ENCODE results near the gene HENMT1.
"Not testable (repeated sequence)": the region's sequence is repeated elsewhere in the genome, so short reads cannot be mapped to it uniquely, and the experiment has no call there.

HENMT1 gene

GRCh38 chr1:108661030-108661609, at the start of gene HENMT1:
Gene HENMT1 (minus strand): TSS chr1:108661093. CDS start chr1:108659884, 1,209 bp downstream.
- peak; percentile 49 for DNase-seq (ENCODE audit: low read depth, low spot score)

DNA sequence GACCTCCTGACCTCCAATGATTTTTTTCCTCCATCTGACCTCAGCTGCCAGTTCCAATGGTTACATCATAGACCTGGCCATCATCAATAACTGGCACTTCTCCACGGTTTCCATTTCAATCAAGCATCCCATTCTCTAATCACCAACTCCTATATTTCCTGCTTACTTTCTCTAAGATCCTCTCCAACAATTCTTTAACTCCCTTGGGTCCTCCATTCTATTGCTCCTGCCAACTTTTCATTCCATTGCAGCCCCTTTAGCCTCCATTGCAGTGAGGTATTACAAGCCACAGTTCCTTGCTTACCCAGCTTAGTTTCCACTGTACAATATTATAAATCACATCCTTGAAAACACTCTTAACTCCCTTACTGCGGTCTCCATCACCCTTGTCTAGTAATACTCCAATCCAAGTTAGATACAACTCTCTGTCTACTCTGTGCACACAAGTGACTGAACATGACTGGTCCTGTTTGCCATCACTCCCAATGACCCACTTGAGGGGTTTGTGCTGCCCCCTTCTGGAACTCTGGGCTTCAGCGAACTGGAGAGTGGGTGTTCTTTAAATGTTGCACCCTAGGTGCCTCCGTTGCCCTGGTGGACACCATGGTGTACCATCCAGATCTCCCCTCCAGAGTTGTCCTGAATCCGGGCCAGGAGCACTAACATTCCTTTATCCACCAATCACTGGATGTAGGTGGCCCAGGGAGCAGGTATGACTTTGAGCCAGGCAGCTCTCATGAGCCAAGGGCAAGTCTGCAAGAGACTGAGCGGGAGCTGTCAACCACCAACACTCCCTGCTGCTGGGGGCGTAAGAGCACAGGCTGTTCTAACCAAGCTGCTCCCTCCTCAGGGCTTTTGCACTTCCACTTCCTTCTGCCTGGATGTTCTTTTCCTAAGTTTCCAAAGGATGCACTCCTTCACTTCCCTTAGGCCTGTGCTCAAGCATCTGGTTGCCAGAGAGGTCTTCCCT, 48.1 kb upstream of the HENMT1 start:
- DNase-seq (ENCODE audit: low read depth, low spot score): peak; percentile 33

DNA sequence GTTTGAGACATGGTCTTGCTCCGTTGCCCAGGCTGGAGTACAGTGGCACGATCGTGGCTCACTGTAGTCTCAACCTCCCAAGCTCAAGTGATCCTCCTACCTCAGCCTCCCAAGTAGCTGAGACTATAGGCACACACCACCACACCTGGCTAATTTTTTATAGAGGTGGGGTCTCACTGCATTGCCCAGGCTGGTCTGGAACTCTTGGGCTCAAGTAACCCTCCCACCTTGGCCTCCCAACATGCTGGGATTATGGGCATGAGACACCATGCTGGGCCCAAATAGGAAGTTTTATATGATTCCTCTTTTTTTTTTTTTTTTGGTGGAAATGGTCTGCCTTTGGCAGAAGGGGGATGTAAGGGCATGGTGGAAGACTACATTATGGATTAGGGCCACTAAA, 45.8 kb upstream of the HENMT1 start:
- no peak for DNase-seq (ENCODE audit: low read depth, low spot score)

- no peak for DNase-seq (ENCODE audit: low read depth, low spot score)
Measured at GRCh38 chr1:108704496-108704895, 43.6 kb upstream of the HENMT1 start.

GRCh38 chr1:108703939-108704338, 43.0 kb upstream of the HENMT1 start:
- no peak for DNase-seq (ENCODE audit: low read depth, low spot score)

GRCh38 chr1:108702109-108702508, 41.2 kb upstream of the HENMT1 start:
- not testable (repeated sequence) for DNase-seq (ENCODE audit: low read depth, low spot score)

- no peak for DNase-seq (ENCODE audit: low read depth, low spot score)
Measured at GRCh38 chr1:108701176-108701849, 40.4 kb upstream of the HENMT1 start.

DNA sequence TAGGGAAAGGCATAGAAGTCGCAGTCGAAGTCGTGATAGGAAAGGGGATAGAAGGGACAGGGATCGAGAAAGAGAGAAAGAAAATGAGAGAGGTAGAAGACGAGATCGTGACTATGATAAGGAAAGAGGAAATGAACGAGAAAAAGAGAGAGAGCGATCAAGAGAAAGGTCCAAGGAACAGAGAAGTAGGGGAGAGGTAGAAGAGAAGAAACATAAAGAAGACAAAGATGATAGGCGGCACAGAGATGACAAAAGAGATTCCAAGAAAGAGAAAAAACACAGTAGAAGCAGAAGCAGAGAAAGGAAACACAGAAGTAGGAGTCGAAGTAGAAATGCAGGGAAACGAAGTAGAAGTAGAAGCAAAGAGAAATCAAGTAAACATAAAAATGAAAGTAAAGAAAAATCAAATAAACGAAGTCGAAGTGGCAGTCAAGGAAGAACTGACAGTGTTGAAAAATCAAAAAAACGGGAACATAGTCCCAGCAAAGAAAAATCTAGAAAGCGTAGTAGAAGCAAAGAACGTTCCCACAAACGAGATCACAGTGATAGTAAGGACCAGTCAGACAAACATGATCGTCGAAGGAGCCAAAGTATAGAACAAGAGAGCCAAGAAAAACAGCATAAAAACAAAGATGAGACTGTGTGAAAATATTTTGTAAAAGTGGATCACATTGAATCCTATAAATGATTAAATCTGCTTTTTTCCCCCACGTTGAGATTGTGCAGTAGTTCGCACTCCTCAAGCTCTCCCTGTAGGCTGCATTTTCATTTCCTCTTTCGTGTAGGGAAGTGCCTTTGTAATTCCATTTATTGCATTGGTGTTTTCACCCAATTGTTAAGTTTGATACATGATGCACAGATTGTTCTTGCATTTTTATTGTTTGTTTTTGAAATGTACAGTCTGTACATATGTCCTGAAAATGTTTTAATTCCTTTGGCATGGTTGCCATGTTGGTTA, 38.8 kb upstream of the HENMT1 start:
- DNase-seq (ENCODE audit: low read depth, low spot score): no peak

GRCh38 chr1:108695535-108695934, 34.6 kb upstream of the HENMT1 start:
- no peak for DNase-seq (ENCODE audit: low read depth, low spot score)

GRCh38 chr1:108692724-108693655, 32.1 kb upstream of the HENMT1 start:
- peak; percentile 64 for DNase-seq (ENCODE audit: low read depth, low spot score)

DNA sequence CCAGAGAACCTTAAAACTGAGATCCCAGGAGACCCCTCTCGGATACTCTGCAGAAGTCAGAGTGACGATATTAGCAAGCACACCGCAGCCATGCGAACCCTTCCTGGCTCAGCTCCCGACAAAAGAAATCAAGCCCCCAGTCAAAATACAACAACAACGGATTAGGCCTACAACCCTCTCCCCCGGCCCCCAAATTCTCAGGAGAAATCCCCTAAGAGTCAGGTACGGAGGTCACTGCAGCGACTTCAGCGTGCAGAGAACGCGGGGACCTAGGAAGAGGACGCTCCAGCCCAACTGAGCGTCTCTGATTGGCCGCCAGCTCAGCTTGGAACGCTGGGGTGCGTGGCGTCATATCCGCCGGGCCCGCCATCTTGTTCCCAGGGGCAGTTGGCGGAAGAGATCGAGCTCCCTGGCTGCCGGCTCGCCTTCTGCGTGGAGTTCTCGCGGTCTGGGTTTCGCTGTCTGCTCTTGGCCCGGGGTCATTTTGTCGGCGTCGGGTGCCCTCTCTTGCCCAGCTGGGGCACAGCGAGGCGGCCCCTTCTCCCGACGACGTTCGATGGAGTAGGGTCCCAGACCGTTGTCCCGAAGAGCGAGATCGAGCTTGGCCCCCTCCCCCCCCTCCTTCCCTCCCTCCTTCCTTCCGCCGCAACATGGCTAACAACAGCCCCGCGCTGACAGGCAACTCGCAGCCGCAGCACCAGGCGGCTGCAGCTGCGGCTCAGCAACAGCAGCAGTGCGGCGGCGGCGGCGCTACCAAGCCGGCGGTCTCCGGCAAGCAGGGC, 31.2 kb upstream of the HENMT1 start, which contains the start of gene PRPF38B:
TSS of gene PRPF38B (plus strand) at position 369 of the 782 bp plus-strand sequence. CDS start at position 651, 282 bp downstream.
- DNase-seq (ENCODE audit: low read depth, low spot score): peak; percentile 88

DNA sequence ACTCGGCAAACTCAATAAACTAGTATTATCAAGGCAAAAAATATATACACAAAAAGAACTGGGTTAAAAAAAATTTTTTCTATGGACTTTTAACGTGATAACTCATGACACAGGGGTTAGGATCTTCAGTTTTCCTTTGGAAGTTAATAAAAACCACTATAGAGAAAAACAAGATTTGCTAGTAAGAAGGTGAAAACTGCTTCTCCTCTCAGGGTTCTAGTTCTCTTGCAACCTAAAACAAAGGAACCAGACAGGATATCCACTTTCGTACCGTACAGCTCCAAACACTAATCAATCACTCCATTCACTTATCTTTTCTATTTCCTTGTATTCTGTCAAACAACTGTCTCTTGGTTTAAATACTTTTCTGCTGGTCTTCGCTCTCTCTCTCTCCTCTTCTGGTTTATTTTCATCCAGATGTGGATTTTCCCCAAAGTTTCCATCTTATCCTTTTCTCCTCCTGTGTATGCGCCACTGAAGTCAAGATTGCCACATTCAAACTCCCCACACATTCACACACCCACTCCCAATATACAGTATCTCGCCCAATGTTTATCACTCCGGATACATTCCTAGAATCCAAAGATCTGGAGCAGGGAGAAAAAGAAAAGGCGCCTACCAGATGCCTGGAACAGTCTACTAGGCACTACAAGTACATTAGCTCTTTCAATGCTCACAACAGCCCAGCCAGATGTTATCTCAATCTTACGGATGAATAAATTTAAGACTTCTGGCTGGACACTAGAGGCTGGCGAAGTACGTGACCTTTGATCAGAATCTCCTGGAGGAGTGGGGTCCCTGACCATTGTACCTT, 30.4 kb upstream of the HENMT1 start:
- no peak for DNase-seq (ENCODE audit: low read depth, low spot score)

- DNase-seq (ENCODE audit: low read depth, low spot score): no peak
Measured at GRCh38 chr1:108686614-108687313, 25.9 kb upstream of the HENMT1 start.

DNA sequence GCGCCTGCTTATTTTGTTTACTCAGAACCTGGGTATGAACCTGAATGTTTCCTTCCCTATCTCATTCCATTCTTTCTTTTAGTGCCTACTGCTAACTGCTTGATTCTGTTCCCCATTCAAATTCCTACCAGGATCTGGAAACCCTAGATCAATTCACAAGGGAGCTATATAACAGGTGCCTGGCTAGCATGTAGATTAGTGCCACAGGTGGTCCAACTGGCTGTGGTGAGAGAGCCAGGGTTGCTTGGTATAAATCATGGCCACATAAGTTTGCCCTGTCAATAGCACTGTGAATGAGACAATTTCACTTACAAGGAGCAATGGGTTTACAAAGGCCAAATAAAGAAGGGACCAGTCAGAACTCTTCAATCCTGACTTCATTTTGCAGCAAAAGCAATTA, 24.6 kb upstream of the HENMT1 start:
- no peak for DNase-seq (ENCODE audit: low read depth, low spot score)

GRCh38 chr1:108681701-108682100, 20.8 kb upstream of the HENMT1 start:
- not testable (repeated sequence) for DNase-seq (ENCODE audit: low read depth, low spot score)

DNA sequence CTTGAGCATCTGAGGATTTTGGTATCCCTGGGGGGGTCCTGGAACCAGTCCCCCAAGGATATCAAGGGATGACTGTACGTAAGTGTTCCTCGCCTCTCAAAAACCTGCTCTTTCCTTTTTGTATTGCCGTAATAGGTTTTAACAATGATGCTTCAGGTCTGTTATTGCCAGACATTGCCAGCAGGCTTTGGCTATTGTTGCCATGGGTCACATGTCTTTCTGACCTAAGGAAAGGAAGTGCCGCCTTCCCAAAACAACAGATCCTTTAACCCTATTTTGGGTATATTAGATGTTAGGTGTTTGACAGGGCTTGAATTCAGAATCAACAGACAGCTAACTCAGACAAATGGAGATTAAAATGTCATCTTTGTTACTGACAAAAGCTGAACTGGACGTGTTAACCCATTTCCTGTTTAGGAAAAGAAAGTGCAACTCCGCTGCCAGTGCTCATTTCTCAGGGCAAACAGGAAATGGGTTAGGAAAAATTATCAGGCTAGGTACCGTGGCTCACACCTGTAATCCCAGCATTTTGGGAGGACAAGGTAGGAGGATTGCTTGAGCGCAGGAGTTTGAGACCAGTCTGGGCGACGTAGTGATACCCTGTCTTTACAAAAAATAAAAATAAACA, 18.8 kb upstream of the HENMT1 start:
- DNase-seq (ENCODE audit: low read depth, low spot score): no peak

DNA sequence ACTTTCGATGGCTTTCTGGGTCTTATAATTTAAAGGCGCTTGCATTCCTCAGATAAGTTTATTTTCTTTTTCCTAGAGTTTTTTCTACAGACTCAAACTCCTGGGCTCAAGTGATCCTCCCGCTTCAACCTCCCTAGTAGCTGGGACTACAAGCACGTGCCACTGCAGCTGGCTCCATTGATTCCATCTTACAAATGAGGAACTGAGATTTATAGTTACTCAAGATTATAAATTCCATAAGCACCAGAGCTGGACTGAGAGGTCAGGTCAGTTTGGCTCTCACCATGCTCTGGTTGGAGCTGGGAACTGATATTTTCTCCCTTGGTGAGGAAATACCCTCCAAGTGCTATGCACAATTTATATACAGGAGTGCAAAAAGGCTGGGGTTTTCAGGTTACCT, 17.8 kb upstream of the HENMT1 start:
- DNase-seq (ENCODE audit: low read depth, low spot score): no peak
